ENCODE measurements around the gene RNF144B.

- TF ChIP-seq CTCF (conservative IDR thresholded peaks at IDR 0.05; ENCODE audit: low read depth in 2 of 2), result no peak
- TF ChIP-seq EZH2 (IDR thresholded peaks at IDR 0.05; ENCODE audit: low read depth, unreplicated experiment), result no peak
These were observed 109.9 kb downstream of the RNF144B start for GRCh38 chr6:18497006-18497405.
